GM21717 (cell line): ENCODE measurements around the gene HEPHL1.

Experiments
- ATAC-seq: cut with Tn5 transposase; IDR thresholded peaks from one replicate; pipeline ENCODE4 v1.9.1; 2021; ENCODE audit warnings: mild to moderate bottlenecking, moderate library complexity; ENCODE audit not compliant: unreplicated experiment

The HEPHL1 gene

DNA sequence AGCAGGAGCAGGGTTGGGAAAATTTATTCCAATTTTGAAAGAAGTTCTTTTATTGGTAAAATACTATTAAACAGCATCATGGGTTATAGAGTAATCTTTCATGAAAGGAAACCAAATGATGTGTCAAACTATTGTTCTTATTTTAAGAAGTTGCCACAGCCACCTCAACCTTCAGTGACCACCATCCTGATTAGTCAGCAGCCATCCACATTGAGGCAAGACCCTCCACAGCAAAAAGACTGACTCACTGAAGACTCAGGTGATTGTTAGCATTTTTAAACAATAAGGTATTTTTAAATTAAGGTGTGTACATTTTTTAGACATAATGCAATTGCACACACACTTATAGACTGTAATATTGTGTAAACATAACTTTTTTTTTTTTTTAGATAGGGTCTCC, 3.7 kb upstream of the HEPHL1 start:
- ATAC-seq = no peak

DNA sequence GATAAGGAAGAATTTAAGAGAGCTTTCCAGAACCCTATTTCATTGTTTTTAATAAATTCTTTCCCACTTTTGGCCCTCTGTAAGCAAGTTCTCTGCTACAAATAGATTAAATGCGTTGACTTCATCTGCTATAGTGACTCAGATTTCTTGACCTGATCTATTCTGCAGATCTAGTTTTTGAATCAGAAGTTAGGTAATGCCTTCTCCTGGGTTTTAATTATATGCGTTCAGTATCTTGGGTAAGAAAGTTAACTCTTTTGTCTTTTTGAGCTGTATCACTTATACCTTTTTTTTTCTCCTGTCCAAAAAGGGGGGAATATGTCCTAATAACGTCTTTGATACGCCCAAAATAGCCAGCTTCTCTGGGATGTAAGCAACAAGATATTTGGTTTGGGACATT, 2.4 kb upstream of the HEPHL1 start:
- ATAC-seq = no peak

DNA sequence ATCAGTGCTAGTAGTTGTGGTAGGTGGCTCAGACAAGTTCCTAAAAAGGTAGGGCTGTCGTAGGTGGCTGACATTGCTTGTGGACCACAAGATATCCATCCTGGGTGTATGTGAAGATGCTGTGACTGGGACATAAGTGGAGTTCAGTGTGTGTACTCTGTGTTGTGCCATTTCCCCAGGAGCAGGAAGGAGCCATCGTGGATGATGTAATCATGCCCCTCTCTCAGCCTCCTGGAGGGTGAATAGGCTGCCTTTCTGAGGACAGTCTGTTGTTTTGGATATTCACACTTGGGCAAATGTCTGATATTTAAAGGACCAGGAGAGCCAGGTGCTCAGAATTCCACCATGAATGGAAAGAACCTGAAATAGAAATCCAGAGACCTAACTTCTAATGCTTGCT, 2.7 kb downstream of the HEPHL1 start:
- ATAC-seq = no peak

DNA sequence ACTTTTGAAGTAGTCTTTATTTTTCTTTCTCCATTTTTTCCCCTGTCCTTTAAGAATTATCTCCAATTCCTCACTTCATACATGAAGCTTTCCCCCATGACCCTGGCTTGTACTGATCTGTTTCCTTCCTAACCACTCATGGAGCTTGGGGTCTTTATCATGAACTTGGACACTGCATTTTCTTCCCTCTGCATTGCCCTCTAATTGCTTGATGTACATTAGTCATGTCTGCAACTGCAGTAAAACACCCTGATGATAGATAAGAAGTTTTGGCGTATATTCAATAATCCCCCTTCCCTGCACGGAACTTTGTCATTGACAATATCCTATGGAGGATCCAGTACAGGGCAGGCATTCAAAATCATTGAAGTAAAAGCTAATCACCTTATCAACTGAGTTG, 3.4 kb downstream of the HEPHL1 start:
- ATAC-seq = no peak

DNA sequence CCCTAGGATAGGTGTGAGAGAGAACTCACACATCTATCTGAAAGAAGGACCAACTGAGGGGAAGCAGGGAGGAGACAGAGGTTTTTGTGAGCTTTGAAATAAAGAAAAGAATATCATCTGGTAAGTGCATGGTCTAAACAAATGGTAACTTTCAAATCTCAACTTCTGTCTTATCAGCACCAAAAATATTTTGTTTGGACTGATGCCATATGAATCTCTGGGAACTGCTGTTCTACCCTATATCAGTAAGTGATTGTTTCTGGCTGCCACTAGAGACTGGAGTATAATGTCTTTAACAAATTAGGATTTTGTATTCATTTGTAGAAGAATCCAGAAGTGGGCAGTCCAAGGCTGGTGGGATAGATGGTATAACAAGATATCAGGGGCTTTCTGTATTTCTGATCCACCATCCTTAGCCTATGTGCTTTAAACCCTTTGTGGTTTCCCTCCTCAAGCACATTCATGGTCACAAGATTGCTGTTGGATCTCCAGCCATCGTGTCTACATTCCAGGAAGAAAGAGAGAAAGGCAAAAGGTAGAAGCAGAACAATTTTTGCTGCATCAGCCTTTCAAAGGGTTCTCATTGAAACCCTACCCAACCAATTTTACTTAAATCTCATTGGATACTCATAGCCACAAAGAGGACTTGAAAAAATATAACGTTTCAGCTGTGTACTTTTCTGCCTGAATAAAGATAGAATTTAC, 4.7 kb downstream of the HEPHL1 start:
- ATAC-seq = no peak

DNA sequence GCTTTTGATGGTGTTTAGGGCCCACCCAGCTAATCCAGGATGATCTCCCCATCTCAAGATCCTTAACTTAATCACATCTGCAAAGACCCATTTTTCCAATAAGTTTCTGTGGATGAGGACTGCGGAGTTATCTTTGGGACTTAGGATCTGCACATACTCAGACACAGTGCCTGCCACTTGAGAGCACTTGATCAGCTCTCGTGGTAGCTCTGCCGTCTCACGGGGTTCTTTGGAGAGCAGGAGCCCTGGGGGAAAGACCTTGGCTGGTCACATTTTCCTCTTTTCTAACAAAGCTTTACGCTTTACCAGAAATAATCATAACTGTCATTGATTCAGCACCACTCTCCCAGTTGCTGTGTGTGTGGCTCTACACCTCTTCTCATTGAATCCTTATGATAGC, 6.1 kb downstream of the HEPHL1 start:
- ATAC-seq = no peak

DNA sequence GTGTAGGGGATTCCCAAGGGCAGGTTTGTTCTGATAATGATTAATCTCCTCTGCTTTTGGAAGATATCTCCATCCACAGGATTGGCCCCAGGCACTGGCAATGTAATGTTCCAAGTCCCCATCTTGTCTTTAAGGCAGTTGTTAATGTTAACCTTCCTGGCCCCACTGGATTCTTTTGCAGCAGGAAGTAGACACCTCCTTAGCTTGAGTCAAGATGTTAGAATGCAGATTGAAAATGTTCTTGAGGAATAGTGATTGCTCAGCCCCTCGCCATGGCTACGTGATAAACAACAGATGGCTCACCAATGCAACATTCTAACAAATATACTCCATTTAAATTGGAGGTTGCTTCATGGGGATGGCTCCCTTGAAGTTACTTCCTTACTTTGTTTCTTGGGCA, 7.3 kb downstream of the HEPHL1 start:
- ATAC-seq = no peak

DNA sequence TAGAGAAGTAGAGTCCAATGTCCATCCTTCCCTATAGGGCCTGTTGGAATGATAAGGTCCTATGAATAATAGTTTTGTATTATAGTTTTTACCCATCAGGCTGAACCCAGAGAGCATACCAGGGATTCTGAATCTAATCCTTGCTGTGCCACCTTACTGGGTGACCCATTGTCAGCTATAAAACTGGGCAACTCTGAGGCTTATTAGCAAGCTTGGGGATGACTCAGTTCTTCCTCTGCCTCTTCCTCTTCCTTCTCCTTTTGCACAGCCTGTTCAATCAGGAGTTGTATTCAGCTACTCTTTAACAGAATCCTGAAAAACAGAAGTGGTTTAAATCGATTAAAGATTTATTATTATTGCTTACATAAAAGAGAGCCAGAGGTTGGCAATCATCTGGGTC, 8.9 kb downstream of the HEPHL1 start:
- ATAC-seq = no peak

DNA sequence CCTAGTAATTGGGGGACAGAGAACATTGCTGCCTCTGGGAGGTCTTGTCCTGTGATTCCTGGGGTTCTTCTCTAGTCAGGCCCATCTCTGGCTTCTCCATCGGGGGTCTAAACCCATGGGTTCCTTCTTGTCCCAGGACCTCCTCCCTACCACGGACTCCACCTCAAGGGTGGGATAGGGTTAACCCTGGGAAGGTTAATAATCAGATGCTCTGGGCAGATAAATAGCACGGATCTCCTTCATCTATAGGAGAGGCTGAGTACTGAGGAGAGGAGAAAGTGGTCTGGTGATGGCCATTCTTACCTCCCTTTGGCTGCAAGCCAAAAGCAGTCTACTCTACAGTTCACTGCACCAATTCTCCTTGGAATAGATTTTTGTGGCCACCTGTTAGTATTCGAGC, 10.5 kb downstream of the HEPHL1 start:
- ATAC-seq = no peak

DNA sequence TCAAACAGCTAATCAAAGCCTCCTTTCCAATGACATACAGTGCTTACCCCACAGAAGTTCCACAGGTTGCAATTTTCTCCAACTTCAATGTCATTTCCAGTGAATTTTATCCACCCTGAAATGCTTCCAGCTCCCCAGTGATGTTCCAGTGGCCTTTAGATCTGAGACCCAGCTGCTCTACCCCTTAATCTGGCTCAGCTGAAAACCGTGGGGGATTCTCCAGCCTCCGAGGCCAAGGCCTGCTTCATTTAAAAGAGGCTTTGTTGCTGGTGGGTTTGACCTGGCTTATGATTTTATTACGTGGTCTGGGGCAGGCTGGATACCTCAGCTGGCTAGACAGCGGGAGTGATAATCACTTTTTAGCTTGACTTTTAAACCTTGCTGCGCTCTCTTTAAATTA, 10.9 kb downstream of the HEPHL1 start:
- no peak for ATAC-seq

DNA sequence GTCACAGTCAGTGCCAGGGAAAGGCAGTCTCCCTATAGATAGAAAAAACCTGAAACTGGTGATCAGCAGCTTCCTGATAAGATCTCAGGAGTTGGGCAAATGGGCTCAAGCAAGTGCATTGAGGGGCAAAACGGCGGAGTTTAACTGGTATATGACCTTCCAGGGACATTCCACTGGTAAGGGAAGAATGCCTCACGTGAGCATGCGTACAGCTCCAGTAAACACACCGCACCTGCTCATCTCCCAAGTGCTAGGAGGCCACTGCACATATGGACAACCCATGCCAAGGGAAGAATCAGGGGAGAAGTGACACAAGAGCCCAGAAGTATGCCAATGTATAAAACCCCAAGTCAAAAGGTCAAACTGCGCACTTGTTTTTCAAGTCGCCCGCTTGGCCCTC, 11.6 kb downstream of the HEPHL1 start:
- no peak for ATAC-seq

DNA sequence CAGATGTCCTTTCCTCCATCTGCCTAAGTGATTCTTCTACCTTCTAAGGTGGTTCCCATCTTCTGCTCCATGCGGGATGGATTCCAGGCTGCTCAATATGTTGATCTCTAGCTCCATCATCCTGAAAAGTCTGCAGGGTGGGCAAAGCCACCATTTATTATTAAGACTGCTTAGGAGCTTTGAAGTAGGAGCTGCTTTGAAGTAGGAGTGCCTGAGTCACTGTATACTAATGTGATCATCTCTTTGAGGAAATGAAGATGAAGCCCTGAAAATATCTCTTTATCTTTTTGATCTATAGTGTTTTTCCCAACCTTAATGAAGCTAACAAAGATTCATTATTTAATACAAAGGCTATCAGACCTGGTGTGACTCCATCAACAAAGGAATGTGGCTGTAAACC, 13.1 kb downstream of the HEPHL1 start:
- no peak for ATAC-seq

DNA sequence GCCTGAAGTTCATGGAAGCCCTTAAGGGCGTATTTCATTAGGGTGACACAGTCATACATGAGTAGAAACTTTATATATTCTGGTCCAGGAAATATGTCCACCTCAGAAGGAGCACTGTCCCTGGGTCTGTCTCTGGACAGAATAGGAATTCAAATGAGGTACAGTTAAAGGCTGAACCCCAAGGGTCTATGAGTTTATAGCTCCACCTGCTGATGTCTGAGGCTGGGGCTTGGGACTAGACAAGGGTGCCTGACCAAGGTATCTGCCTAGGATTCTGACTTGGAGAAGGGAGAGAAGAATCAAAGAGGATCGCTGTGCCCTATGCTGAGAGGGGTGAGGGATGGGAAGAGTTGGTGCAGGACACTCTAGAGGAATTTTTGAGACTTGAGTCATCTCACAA, 14.9 kb downstream of the HEPHL1 start:
- no peak for ATAC-seq

DNA sequence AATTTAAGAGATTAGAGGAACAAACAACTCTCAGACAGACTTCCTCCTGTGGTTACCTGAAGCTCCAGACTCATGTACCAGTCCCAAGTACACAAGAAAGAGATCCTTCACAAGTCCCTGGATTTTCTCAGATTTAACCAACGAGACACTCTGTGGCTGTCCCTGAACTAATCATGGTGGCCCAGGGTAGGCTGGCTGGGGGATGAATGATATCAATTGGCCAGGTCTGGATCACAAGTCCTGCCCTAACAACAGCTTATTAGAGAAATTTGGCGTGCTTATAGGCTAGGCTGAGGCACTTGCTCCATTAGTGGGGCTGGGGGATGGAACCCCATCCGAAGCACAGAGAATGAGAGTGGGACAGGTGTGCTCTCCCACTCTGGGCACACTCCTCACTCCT, 22.1 kb downstream of the HEPHL1 start:
- ATAC-seq = no peak

DNA sequence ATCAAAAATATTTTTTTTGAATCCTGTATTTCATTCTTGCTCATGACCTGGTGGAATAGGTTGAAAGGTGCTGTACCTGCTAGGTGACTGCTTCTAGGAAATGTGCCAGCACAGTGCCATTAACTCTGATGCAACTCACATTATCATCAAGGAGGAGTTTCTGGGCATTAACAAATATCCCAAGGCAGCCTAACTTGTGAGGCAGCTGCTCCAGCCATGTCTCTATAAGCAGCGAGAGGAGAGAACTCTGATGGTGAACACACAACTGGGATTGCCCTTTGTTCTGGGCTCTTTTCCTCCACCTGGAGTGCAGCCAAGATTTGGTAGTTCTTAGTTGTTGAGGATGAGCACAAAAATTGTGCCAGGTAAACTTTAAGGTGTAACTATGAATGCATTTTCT, 25.6 kb downstream of the HEPHL1 start:
- no peak for ATAC-seq

DNA sequence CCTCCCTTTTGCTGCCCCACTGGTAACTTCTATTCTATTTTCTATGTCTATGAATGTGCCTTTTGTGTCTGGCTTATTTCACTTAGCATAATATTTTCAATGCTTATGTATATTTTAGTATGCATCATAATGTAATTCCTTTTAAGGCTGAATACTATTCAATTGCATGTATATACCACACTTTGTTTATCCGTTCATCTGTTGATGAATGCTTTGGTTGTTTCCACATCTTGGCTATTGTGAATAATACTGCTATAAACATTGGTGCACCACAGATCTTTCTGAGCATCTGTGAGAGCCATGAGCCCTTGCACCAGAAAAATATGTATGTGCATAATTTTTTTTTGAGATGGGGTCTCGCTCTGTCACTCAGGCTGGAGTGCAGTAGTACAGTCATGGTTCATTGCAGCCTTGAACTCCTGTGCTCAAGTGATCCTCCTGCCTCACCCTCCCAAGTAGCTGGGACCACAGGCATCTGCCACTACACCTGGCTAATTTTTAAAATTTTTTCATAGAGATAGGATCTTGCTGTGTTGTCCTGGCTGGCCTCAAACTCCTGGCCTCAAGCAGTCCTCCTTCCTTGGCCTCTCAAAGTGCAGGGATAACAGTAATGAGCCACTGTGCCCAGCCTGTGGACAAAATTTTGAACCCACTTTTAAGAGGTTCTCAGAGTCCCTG, 27.0 kb downstream of the HEPHL1 start:
- no peak for ATAC-seq

DNA sequence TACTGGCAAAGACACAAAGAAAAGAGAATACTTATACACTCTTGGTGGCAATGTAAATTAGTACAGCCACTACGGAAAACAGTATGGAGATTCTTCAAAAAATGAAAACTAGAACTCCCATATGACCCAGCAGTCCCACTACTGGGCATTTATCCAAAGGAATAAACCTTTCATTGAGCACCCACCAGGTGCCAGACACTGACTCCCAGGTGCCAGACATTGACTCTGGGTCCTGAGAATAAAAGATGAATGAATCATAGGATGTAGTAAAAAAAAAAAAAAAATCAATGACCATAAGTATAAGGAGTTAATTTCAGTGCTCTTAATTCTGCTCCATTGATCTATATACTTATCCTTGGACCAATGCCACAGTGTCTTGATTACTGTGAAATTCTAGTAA, 28.2 kb downstream of the HEPHL1 start:
- ATAC-seq = no peak

DNA sequence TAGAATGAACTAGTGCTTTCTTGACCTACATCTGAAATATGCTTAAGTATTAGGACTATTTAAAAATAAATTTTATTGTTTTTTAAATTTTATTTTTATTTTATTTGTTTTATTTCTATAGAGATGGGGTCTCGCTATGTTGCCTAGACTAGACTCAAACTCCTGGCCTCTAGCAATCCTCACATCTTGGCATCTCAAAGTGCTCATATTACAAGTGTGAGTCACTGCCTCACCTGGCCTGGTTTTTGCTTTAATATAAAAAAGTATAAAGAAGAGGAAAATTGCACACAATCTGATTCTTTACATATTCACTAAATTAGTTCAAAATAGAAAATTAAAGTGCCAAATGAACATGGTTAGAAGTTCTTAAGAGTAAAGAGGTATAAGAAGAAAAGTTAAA, 37.5 kb downstream of the HEPHL1 start:
- no peak for ATAC-seq

DNA sequence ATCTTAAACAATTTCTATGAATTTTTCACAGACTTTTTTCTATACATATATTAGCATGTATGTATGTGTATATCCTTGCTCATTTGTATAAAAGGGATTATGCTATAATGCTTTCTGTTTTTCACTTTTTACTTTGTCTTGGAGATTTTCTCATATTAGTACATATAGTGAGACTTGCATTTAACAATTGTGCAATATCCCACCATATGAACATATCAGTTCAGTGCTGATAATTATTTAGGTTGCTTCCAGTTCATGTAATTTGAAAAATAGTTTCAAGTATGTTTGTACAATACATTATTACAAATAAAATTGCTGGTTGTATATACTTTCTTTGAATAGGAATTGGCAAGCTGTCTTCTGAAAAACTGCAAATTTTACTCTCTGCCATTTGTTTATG, 37.9 kb downstream of the HEPHL1 start:
- ATAC-seq = no peak

DNA sequence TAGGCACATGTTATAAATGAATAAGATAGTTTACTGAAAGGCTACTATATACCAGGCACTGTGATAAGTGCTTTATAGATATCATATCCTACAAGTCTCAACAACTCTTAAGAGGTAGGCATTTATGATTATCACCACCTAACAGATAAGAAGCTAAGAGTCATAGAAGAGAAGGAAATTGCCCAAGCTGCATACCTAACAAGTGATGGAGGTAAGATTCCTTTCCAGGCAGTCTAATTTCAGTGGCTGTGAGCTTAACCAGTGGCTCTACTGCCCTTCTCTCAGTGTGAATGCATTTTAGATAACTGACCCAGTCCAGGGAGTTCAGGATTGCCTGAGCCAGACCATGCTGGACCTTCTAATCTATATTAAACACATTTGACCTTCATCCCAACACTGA, 39.2 kb downstream of the HEPHL1 start:
- no peak for ATAC-seq

DNA sequence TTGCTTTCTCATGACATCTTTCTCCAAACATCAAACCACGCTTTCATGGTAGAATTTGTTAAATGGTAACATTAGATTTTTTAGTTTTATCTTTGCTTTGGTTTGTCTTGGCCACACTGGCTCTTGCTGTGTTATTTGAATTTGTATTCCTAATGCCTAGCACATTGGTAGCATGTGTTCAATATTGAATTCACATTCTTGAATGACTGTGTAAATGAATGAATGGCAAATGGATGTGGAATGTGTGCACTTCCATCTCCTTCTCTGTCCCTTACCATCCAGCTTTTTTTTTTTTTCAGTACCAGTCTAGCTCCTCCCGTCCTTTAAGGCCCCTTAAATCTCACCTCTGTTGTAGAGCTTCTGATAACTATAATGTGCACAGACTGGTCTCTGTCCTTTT, 41.2 kb downstream of the HEPHL1 start:
- no peak for ATAC-seq

DNA sequence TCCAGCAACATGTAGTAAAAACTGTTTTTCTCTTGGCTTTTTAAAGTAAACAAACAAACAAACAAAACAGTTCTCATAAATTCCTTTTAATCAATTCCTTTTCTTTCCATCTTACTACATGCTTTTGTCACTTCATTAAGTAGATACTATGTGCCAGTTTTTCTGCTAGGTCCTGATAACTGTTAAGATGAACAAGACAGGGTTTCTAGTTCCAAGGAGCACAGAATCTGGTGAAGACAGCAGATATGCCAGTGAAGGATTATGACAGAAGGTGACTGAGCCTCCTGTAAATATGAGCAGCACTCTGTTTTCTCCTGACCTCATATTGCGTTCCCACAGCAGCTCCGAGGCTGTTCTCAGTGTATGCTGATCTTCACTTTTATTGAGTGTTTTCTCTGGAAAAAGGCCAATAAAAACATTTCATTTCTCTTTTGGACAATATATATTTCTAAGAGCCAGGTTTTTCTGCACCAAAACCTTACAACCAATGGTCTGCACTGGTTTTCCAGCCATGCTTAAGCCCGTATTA, 45.8 kb downstream of the HEPHL1 start:
- no peak for ATAC-seq

DNA sequence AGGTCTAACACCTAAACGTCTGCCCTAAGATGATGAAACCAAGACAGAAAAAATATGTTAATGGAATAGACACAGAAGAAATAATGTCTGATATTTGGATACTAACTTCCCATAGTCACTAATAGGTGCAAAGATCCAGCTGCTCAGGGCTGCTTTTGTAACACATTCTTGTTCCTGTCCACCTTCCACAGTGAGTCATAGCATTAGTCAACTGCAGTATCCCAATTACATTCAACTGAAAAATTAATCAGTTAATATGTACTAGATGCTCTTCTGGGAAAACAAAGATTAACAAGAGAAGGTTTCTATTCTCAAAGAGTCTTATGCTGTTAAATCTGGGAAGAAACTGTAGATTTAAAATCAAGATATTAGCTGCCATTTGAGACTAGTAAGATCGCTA, 47.6 kb downstream of the HEPHL1 start:
- ATAC-seq = no peak
